GM21717 (cell line): ENCODE measurements around the gene CDC20B.
"Not testable (repeated sequence)": the region's sequence is repeated elsewhere in the genome, so short reads cannot be mapped to it uniquely, and the experiment has no call there.

ENCODE experiments used
- ATAC-seq: cut with Tn5 transposase; IDR thresholded peaks from one replicate; pipeline ENCODE4 v1.9.1; 2021; ENCODE audit warnings: mild to moderate bottlenecking, moderate library complexity; ENCODE audit not compliant: unreplicated experiment

CDC20B gene

GRCh38 chr5:55104946-55105701 lies 67.9 kb downstream of the CDC20B start:
- ATAC-seq: no peak

GRCh38 chr5:55104036-55104772 lies 68.8 kb downstream of the CDC20B start:
- ATAC-seq: no peak

GRCh38 chr5:55102348-55102747 lies 70.6 kb downstream of the CDC20B start, which contains the start of gene GZMA:
Gene GZMA (plus strand): TSS chr5:55102646. CDS start chr5:55102683, 37 bp downstream.
- no peak for ATAC-seq

GRCh38 chr5:55101556-55102276 lies 71.3 kb downstream of the CDC20B start:
- ATAC-seq: no peak

- ATAC-seq: not testable (repeated sequence)
These were observed 71.8 kb downstream of the CDC20B start for GRCh38 chr5:55101148-55101547.

- no peak for ATAC-seq
These were observed 76.1 kb downstream of the CDC20B start for GRCh38 chr5:55096861-55097260.

- no peak for ATAC-seq
These were observed 76.8 kb downstream of the CDC20B start for GRCh38 chr5:55096182-55096581.

GRCh38 chr5:55091011-55091410 lies 82.0 kb downstream of the CDC20B start:
- ATAC-seq: not testable (repeated sequence)

- not testable (repeated sequence) for ATAC-seq
These were observed 83.7 kb downstream of the CDC20B start for GRCh38 chr5:55089301-55089700.

- ATAC-seq: no peak
These were observed 91.4 kb downstream of the CDC20B start for GRCh38 chr5:55081541-55081940.

GRCh38 chr5:55073211-55073610 lies 99.8 kb downstream of the CDC20B start:
- no peak for ATAC-seq

GRCh38 chr5:55072666-55073065 lies 100.3 kb downstream of the CDC20B start:
- ATAC-seq: no peak

- no peak for ATAC-seq
These were observed 101.6 kb downstream of the CDC20B start for GRCh38 chr5:55071413-55071812.

GRCh38 chr5:55070968-55071367 lies 102.0 kb downstream of the CDC20B start:
- ATAC-seq: no peak

- no peak for ATAC-seq
These were observed 106.7 kb downstream of the CDC20B start for GRCh38 chr5:55066277-55066676.

- ATAC-seq: no peak
These were observed 108.5 kb downstream of the CDC20B start for GRCh38 chr5:55064523-55064922.

- ATAC-seq: no peak
These were observed 109.1 kb downstream of the CDC20B start for GRCh38 chr5:55063899-55064298.

GRCh38 chr5:55063220-55063863 lies 109.6 kb downstream of the CDC20B start:
- ATAC-seq: no peak
